Mesenchymal stem cell (in vitro differentiated cells and primary cell): ENCODE data around the gene LORICRIN.
A peak's percentile ranks its signal among the peaks of the same experiment; 100 is the strongest.

ENCODE experiments used
- DNase-seq: peaks from one replicate; pipeline ENCODE4 v3.0.0-alpha.2; 2013
- H2AFZ ChIP-seq: one replicate; pipeline ENCODE4 v1.6.1; 2013; ENCODE audit warnings: low read depth, mild to moderate bottlenecking, control low read depth, inconsistent platforms, low read length, moderate library complexity
- H2AK5ac ChIP-seq: 2 replicates; pipeline ENCODE4 v1.6.1; 2013; ENCODE audit warnings: low read length, moderate library complexity, mild to moderate bottlenecking, inconsistent platforms; ENCODE audit not compliant: severe bottlenecking
- H2BK120ac ChIP-seq: one replicate; pipeline ENCODE4 v1.6.1; 2013; ENCODE audit warnings: low read depth, mild to moderate bottlenecking, inconsistent platforms, low read length, moderate library complexity
- H2BK12ac ChIP-seq, 2 experiments: one replicate each; pipeline ENCODE4 v1.6.1; 2013; ENCODE audit warnings: inconsistent platforms in 2 of 2, low read length in 2 of 2, mild to moderate bottlenecking in 2 of 2, moderate library complexity in 2 of 2, control low read depth in 1 of 2
- H2BK15ac ChIP-seq: one replicate; pipeline ENCODE4 v1.6.1; 2013; ENCODE audit warnings: mild to moderate bottlenecking, low read depth, inconsistent platforms; ENCODE audit not compliant: poor library complexity, severe bottlenecking
- H2BK5ac ChIP-seq: 2 replicates; pipeline ENCODE4 v1.6.1; 2013; ENCODE audit warnings: low read depth, mild to moderate bottlenecking, low read length, control low read depth, inconsistent platforms; ENCODE audit not compliant: poor library complexity, severe bottlenecking
- H3K14ac ChIP-seq, 2 experiments: one replicate each; pipeline ENCODE4 v1.6.1; 2013; ENCODE audit warnings: inconsistent platforms in 2 of 2, low read length in 2 of 2, control low read depth in 1 of 2, mild to moderate bottlenecking in 1 of 2, moderate library complexity in 1 of 2
- H3K18ac ChIP-seq, 2 experiments: one replicate each; pipeline ENCODE4 v1.6.1; 2013; ENCODE audit warnings: inconsistent platforms in 2 of 2, low read length in 2 of 2, control low read depth in 1 of 2, low read depth in 1 of 2, mild to moderate bottlenecking in 1 of 2
- H3K23ac ChIP-seq, 2 experiments: one replicate each; pipeline ENCODE4 v1.6.1; 2013; ENCODE audit warnings: inconsistent platforms in 2 of 2, low read length in 2 of 2, mild to moderate bottlenecking in 2 of 2, moderate library complexity in 2 of 2, control low read depth in 1 of 2
- H3K27ac ChIP-seq: 2 replicates; pipeline ENCODE4 v1.5.1; 2013; ENCODE audit warnings: mild to moderate bottlenecking, moderate library complexity, low read length, control low read depth, inconsistent platforms; ENCODE audit not compliant: poor library complexity, severe bottlenecking
- H3K27me3 ChIP-seq, 2 experiments: 2 replicates each; pipeline versions ENCODE4 v1.6.1 to v1.7.0; 2013; ENCODE audit warnings: low read length in 2 of 2, mild to moderate bottlenecking in 2 of 2, moderate library complexity in 2 of 2, control low read depth in 1 of 2, inconsistent platforms in 1 of 2; ENCODE audit not compliant: control insufficient read depth in 1 of 2, insufficient read depth in 1 of 2
- H3K36me3 ChIP-seq, 2 experiments: 2 replicates each; pipeline versions ENCODE4 v1.6.1 to v1.7.0; 2013; ENCODE audit warnings: low read length in 2 of 2, control low read depth in 1 of 2, inconsistent platforms in 1 of 2, low read depth in 1 of 2, mild to moderate bottlenecking in 1 of 2; ENCODE audit not compliant: insufficient read depth in 2 of 2, control insufficient read depth in 1 of 2
- H3K4ac ChIP-seq, 2 experiments: one replicate each; pipeline ENCODE4 v1.6.1; 2013; ENCODE audit warnings: inconsistent platforms in 2 of 2, low read length in 2 of 2, mild to moderate bottlenecking in 2 of 2, moderate library complexity in 2 of 2, control low read depth in 1 of 2, low read depth in 1 of 2
- H3K4me1 ChIP-seq: 2 replicates; pipeline ENCODE4 v1.6.1; 2013; ENCODE audit warnings: low read depth, low read length, control low read depth; ENCODE audit not compliant: control insufficient read depth, insufficient read depth
- H3K4me2 ChIP-seq: 2 replicates; pipeline ENCODE4 v1.6.1; 2013; ENCODE audit warnings: low read length, mild to moderate bottlenecking, inconsistent platforms; ENCODE audit not compliant: poor library complexity, severe bottlenecking
- H3K4me3 ChIP-seq, 2 experiments: 2 replicates each; pipeline versions ENCODE4 v1.5.1 to v1.7.0; 2013; ENCODE audit warnings: low read length in 2 of 2, mild to moderate bottlenecking in 2 of 2, control low read depth in 1 of 2, low read depth in 1 of 2; ENCODE audit not compliant: insufficient read depth in 1 of 2
- H3K79me1 ChIP-seq: replicated peaks from 2 replicates; pipeline ENCODE4 v1.6.1; 2013; ENCODE audit warnings: mild to moderate bottlenecking, control low read depth, low read length, inconsistent platforms; ENCODE audit not compliant: poor library complexity, severe bottlenecking
- H3K9ac ChIP-seq: 2 replicates; pipeline ENCODE4 v1.7.0; 2013; ENCODE audit warnings: mild to moderate bottlenecking, low read length, moderate library complexity
- H3K9me3 ChIP-seq: 2 replicates; pipeline ENCODE4 v1.7.0; 2013; ENCODE audit warnings: mild to moderate bottlenecking, low read length; ENCODE audit not compliant: control insufficient read depth
- H4K8ac ChIP-seq: one replicate; pipeline ENCODE4 v1.6.1; 2013; ENCODE audit warnings: inconsistent platforms, mild to moderate bottlenecking, low read length, moderate library complexity
- H4K91ac ChIP-seq: one replicate; pipeline ENCODE4 v1.6.1; 2013; ENCODE audit warnings: mild to moderate bottlenecking, low read length, inconsistent platforms
- WGBS: methylation state at CpG from one replicate; pipeline ENCODE4 v1.1.7; 2013; ENCODE audit warnings: mixed read lengths; 5-methylcytosine and 5-hydroxymethylcytosine counted together

Gene LORICRIN

GRCh38 chr1:153251988-153252387 lies 7.5 kb upstream of the LORICRIN start:
- H3K18ac ChIP-seq, result no peak overlapping the region
- no peak overlapping the region for H2BK15ac ChIP-seq
- no peak overlapping the region for H3K23ac ChIP-seq
- DNase-seq, result no peak
- H3K36me3 ChIP-seq, result no peaks in the 10 kb centered on the region
- no peak overlapping the region for H4K91ac ChIP-seq
- peaks cover 0 to 43% of the 10 kb centered on the region in 2 experiments for H3K27me3 ChIP-seq
- H2BK12ac ChIP-seq, result no peak overlapping the region
- no peak overlapping the region for H4K8ac ChIP-seq
- H2BK5ac ChIP-seq, result no peak overlapping the region
- H3K4me1 ChIP-seq, result no peaks in the 10 kb centered on the region
- no peak overlapping the region for H3K4ac ChIP-seq
- H3K9ac ChIP-seq, result no peak overlapping the region
- 75% methylated on average over 4 of the region's 4 CpGs for WGBS
- H2AK5ac ChIP-seq, result no peak overlapping the region
- no peak overlapping the region for H2AFZ ChIP-seq
- no peaks in the 10 kb centered on the region for H3K79me1 ChIP-seq
- no peaks in the 10 kb centered on the region for H3K9me3 ChIP-seq
- no peak overlapping the region for H3K27ac ChIP-seq
- H2BK120ac ChIP-seq, result no peak overlapping the region
- no peak overlapping the region for H3K4me2 ChIP-seq
- H3K4me3 ChIP-seq, result no peak overlapping the region
- H3K14ac ChIP-seq, result no peak overlapping the region

- Histone ChIP-seq H3K4me3 (no peak overlapping the region), H3K4me2 (no peak overlapping the region), H4K8ac (no peak overlapping the region), H3K18ac (no peak overlapping the region), H3K27ac (no peak overlapping the region), H2BK12ac (no peak overlapping the region), H2BK120ac (no peak overlapping the region), H3K4me1 (no peaks in the 10 kb centered on the region), H3K9ac (no peak overlapping the region), H3K23ac (no peak overlapping the region), H3K9me3 (no peaks in the 10 kb centered on the region), H3K27me3 (peaks cover 0 to 34% of the 10 kb centered on the region in 2 experiments), H3K4ac (no peak overlapping the region), H3K79me1 (no peaks in the 10 kb centered on the region), H2BK15ac (no peak overlapping the region), H2AK5ac (no peak overlapping the region), H4K91ac (no peak overlapping the region), H3K36me3 (no peaks in the 10 kb centered on the region), H3K14ac (no peak overlapping the region), H2BK5ac (no peak overlapping the region), H2AFZ (no peak overlapping the region)
- WGBS, result 24% methylated on average over 2 of the region's 2 CpGs
- no peak for DNase-seq
These were observed 6.4 kb upstream of the LORICRIN start for GRCh38 chr1:153253076-153253475.

GRCh38 chr1:153253693-153254092 lies 5.8 kb upstream of the LORICRIN start:
- H3K18ac ChIP-seq, result no peak overlapping the region
- no peaks in the 10 kb centered on the region for H3K79me1 ChIP-seq
- no peak overlapping the region for H2AFZ ChIP-seq
- no peak overlapping the region for H3K4ac ChIP-seq
- H4K91ac ChIP-seq, result no peak overlapping the region
- H3K9me3 ChIP-seq, result no peaks in the 10 kb centered on the region
- H4K8ac ChIP-seq, result no peak overlapping the region
- 5% methylated on average over 1 of the region's 1 CpG for WGBS
- peaks cover 3 to 33% of the 10 kb centered on the region in 2 experiments for H3K27me3 ChIP-seq
- H2BK5ac ChIP-seq, result no peak overlapping the region
- H2BK15ac ChIP-seq, result no peak overlapping the region
- no peaks in the 10 kb centered on the region for H3K4me1 ChIP-seq
- no peak overlapping the region for H3K4me2 ChIP-seq
- no peak overlapping the region for H3K27ac ChIP-seq
- no peak for DNase-seq
- H2BK12ac ChIP-seq, result no peak overlapping the region
- H3K14ac ChIP-seq, result no peak overlapping the region
- no peak overlapping the region for H3K23ac ChIP-seq
- no peak overlapping the region for H3K4me3 ChIP-seq
- no peak overlapping the region for H3K9ac ChIP-seq
- H2BK120ac ChIP-seq, result no peak overlapping the region
- H3K36me3 ChIP-seq, result no peaks in the 10 kb centered on the region
- no peak overlapping the region for H2AK5ac ChIP-seq

GRCh38 chr1:153260585-153261280 lies 1.2 kb downstream of the LORICRIN start:
- Histone ChIP-seq H3K14ac (no peak overlapping the region), H2AFZ (no peak overlapping the region), H3K4me1 (peaks cover 7% of the 10 kb centered on the region), H3K4me2 (peak overlapping the region; percentile 36), H3K79me1 (no peaks in the 10 kb centered on the region), H3K27ac (no peak overlapping the region), H3K4me3 (peak overlapping the region in 1 of 2 experiments; percentile 46), H2BK12ac (no peak overlapping the region), H2BK15ac (peak overlapping the region; percentile 23), H3K27me3 (peaks cover 46 to 56% of the 10 kb centered on the region in 2 experiments), H2BK120ac (no peak overlapping the region), H3K9ac (no peak overlapping the region), H4K91ac (no peak overlapping the region), H2AK5ac (no peak overlapping the region), H4K8ac (no peak overlapping the region), H3K4ac (no peak overlapping the region), H3K18ac (no peak overlapping the region), H3K36me3 (no peaks in the 10 kb centered on the region), H3K23ac (no peak overlapping the region), H3K9me3 (no peaks in the 10 kb centered on the region), H2BK5ac (no peak overlapping the region)
- no peak for DNase-seq
- 27% methylated on average over 24 of the region's 45 CpGs for WGBS
